AG04450 (cell line): ENCODE data around the gene B3GAT1. TPM values are rescaled to one million over a fixed set of nuclear protein-coding genes. Genes with fewer than 3 reads are reported as not detected.
"Not testable (repeated sequence)": the region's sequence is repeated elsewhere in the genome, so short reads cannot be mapped to it uniquely, and the experiment has no call there.

Experiments used
- CTCF ChIA-PET: fragments of 300-600, 350-600 bp; formaldehyde crosslinking; extraction: SDS; loops from one replicate; lab custom pipeline; 2022; ENCODE audit warnings: antibody characterized with exemption, inconsistent platforms; lab: Charles Lee
- POLR2A ChIA-PET: fragments of 350-600 bp; formaldehyde crosslinking; extraction: SDS; loops from one replicate; lab custom pipeline; 2021; ENCODE audit warnings: antibody characterized with exemption, inconsistent platforms; lab: Yijun Ruan, JAX
- DNase-seq: peaks from one replicate; pipeline ENCODE4 v3.0.0-alpha.2; 2011; ENCODE audit warnings: low read depth, low spot score
- H3K27ac ChIP-seq: one replicate; pipeline ENCODE4 v1.5.1; 2012; ENCODE audit warnings: low read depth, low read length, control low read depth
- H3K27me3 ChIP-seq: one replicate; pipeline ENCODE4 v1.6.0; 2012; ENCODE audit warnings: low read length; ENCODE audit not compliant: control insufficient read depth, insufficient read depth
- H3K4me3 ChIP-seq: 2 replicates; pipeline ENCODE4 v1.5.1; 2011; ENCODE audit warnings: mild to moderate bottlenecking, low read depth, low read length, control low read depth
- H3K9me3 ChIP-seq: 2 replicates; pipeline ENCODE4 v1.5.1; 2012; ENCODE audit warnings: low read length; ENCODE audit not compliant: control insufficient read depth, insufficient read depth
- CTCF ChIP-seq: IDR thresholded peaks from 2 replicates; pipeline ENCODE4 v1.5.1; 2011; ENCODE audit warnings: low read depth, low read length, control low read depth, inconsistent platforms
- polyA plus RNA-seq: library from polyadenylated mRNA; depleted of rRNA; stranded (reverse); fragments of >200 nt; gene quantifications from 2 replicates; pipeline ENCODE4 v1.2.3, GENCODE V29; 2011

Gene B3GAT1
- polyA plus RNA-seq, 1 experiment = not detected

GRCh38 chr11:134447696-134448095, 35.7 kb upstream of the B3GAT1 start:
- no peak overlapping the region for H3K27ac ChIP-seq
- TF ChIP-seq CTCF = no peak
- no peak overlapping the region for H3K4me3 ChIP-seq
- H3K9me3 ChIP-seq = peaks cover 72% of the 10 kb centered on the region
- CTCF ChIA-PET = no interaction called here
- POLR2A ChIA-PET = no interaction called here
- DNase-seq = no peak
- no peaks in the 10 kb centered on the region for H3K27me3 ChIP-seq

- no peak overlapping the region for H3K27ac ChIP-seq
- DNase-seq = no peak
- TF ChIP-seq CTCF = no peak
- H3K4me3 ChIP-seq = no peak overlapping the region
- H3K27me3 ChIP-seq = no peaks in the 10 kb centered on the region
- POLR2A ChIA-PET = no interaction called here
- H3K9me3 ChIP-seq = peaks cover 71% of the 10 kb centered on the region
- CTCF ChIA-PET = no interaction called here
Observed at GRCh38 chr11:134445601-134446325, 33.7 kb upstream of the B3GAT1 start.

- H3K4me3 ChIP-seq, H3K27ac ChIP-seq, POLR2A ChIA-PET, DNase-seq, CTCF ChIA-PET, H3K27me3 ChIP-seq: not testable (repeated sequence)
- H3K9me3 ChIP-seq = peaks cover 65% of the 10 kb centered on the region
Observed at GRCh38 chr11:134444160-134445108, 32.4 kb upstream of the B3GAT1 start.

- no peak for TF ChIP-seq CTCF
- CTCF ChIA-PET = no interaction called here
Observed at GRCh38 chr11:134443246-134443645, 31.2 kb upstream of the B3GAT1 start.

GRCh38 chr11:134442246-134442645, 30.2 kb upstream of the B3GAT1 start:
- Histone ChIP-seq H3K9me3 (peaks cover 74% of the 10 kb centered on the region), H3K27ac (no peak overlapping the region), H3K4me3 (no peak overlapping the region), H3K27me3 (no peaks in the 10 kb centered on the region)
- TF ChIP-seq CTCF = no peak
- ChIA-PET CTCF (no interaction called here), POLR2A (no interaction called here)
- DNase-seq = no peak

More at GRCh38 chr11:134443246-134443645, 31.2 kb upstream of the B3GAT1 start:
- POLR2A ChIA-PET = no interaction called here
- no peak for DNase-seq
- no peak overlapping the region for H3K27ac ChIP-seq
- H3K4me3 ChIP-seq = no peak overlapping the region
- H3K9me3 ChIP-seq = peaks cover 75% of the 10 kb centered on the region
- no peaks in the 10 kb centered on the region for H3K27me3 ChIP-seq
